ENCODE measurements around the gene CNTNAP2. TPM values are rescaled to one million over a fixed set of nuclear protein-coding genes. Genes with fewer than 3 reads are reported as not detected.

CNTNAP2 gene
- total RNA-seq, 1 experiment from 2014 or later: 60.0 TPM

DNA sequence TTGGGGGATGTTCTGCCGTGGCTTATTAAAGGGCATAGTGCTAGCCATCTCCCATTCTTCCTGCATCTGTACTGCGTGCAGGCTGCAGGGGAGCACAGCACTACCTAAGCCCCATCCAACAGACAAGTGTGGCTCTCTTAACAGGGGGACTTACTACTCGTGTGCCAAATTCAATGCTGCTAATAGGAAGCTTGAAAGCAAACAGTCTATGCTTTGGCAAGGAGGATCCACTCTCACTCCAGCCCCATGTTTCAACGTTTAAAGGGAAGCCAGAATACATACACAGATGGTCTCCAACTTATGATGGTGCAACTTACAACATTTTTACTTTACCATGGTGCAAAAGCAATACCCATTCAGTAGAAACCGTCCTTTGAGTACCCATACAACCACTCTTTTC, 2245.9 kb downstream of the CNTNAP2 start:
- no peak overlapping the region for H3K27ac ChIP-seq (ENCODE audit: low read depth, low read length, poor library complexity, severe bottlenecking)
- no TSS peak for BruUV-seq (replicated peaks)
- no peaks in the 10 kb centered on the region for H3K4me1 ChIP-seq (ENCODE audit: insufficient read depth, low read length, poor library complexity, severe bottlenecking)
- no peaks in the 10 kb centered on the region for H3K27me3 ChIP-seq (replicated peaks; ENCODE audit: insufficient read depth, low read depth, low read length, poor library complexity)
- DNase-seq (ENCODE audit: low spot score): no peak
- no peak for TF ChIP-seq CTCF (conservative IDR thresholded peaks at IDR 0.05; ENCODE audit: low read depth, low read length)
- TF ChIP-seq EZH2 (IDR thresholded peaks at IDR 0.05; ENCODE audit: borderline replicate concordance, low read depth, low read length, poor library complexity, severe bottlenecking): no peak
- POLR2A ChIA-PET (ENCODE audit: low non-redundant PET): no interaction called here
- CTCF ChIA-PET: no interaction called here
- no peak overlapping the region for H3K4me3 ChIP-seq (ENCODE audit: low read depth, low read length, poor library complexity, severe bottlenecking)
- no peaks in the 10 kb centered on the region for H3K36me3 ChIP-seq (ENCODE audit: insufficient read depth, low read length, poor library complexity, severe bottlenecking)
- no peaks in the 10 kb centered on the region for H3K9me3 ChIP-seq (ENCODE audit: low read depth, low read length, poor library complexity, severe bottlenecking)
- intact Hi-C loops (cut with micrococcal nuclease; ENCODE audit: unreplicated experiment): no loop called here

- Histone ChIP-seq H3K4me3 (ENCODE audit: low read depth, low read length, poor library complexity, severe bottlenecking) (no peak overlapping the region), H3K27me3 (replicated peaks; ENCODE audit: insufficient read depth, low read depth, low read length, poor library complexity) (no peaks in the 10 kb centered on the region), H3K9me3 (ENCODE audit: low read depth, low read length, poor library complexity, severe bottlenecking) (no peaks in the 10 kb centered on the region), H3K4me1 (ENCODE audit: insufficient read depth, low read length, poor library complexity, severe bottlenecking) (no peaks in the 10 kb centered on the region), H3K27ac (ENCODE audit: low read depth, low read length, poor library complexity, severe bottlenecking) (no peak overlapping the region), H3K36me3 (ENCODE audit: insufficient read depth, low read length, poor library complexity, severe bottlenecking) (no peaks in the 10 kb centered on the region)
- BruUV-seq (replicated peaks): no TSS peak
- no peak for TF ChIP-seq CTCF (conservative IDR thresholded peaks at IDR 0.05; ENCODE audit: low read depth, low read length)
- TF ChIP-seq EZH2 (IDR thresholded peaks at IDR 0.05; ENCODE audit: borderline replicate concordance, low read depth, low read length, poor library complexity, severe bottlenecking): no peak
- intact Hi-C loops (cut with micrococcal nuclease; ENCODE audit: unreplicated experiment): no loop called here
- peak; percentile 42 for DNase-seq (ENCODE audit: low spot score)
- POLR2A ChIA-PET (ENCODE audit: low non-redundant PET): no interaction called here
- CTCF ChIA-PET: no interaction called here
Measured at GRCh38 chr7:148367731-148368475, 2251.3 kb downstream of the CNTNAP2 start.

- Histone ChIP-seq H3K27ac (ENCODE audit: low read depth, low read length, poor library complexity, severe bottlenecking) (no peak overlapping the region), H3K4me1 (ENCODE audit: insufficient read depth, low read length, poor library complexity, severe bottlenecking) (no peaks in the 10 kb centered on the region), H3K36me3 (ENCODE audit: insufficient read depth, low read length, poor library complexity, severe bottlenecking) (no peaks in the 10 kb centered on the region), H3K4me3 (ENCODE audit: low read depth, low read length, poor library complexity, severe bottlenecking) (no peak overlapping the region), H3K9me3 (ENCODE audit: low read depth, low read length, poor library complexity, severe bottlenecking) (no peaks in the 10 kb centered on the region), H3K27me3 (replicated peaks; ENCODE audit: insufficient read depth, low read depth, low read length, poor library complexity) (no peaks in the 10 kb centered on the region)
- no peak for DNase-seq (ENCODE audit: low spot score)
- POLR2A ChIA-PET (ENCODE audit: low non-redundant PET): no interaction called here
- CTCF ChIA-PET: no interaction called here
- intact Hi-C loops (cut with micrococcal nuclease; ENCODE audit: unreplicated experiment): no loop called here
- BruUV-seq (replicated peaks): no TSS peak
- no peak for TF ChIP-seq CTCF (conservative IDR thresholded peaks at IDR 0.05; ENCODE audit: low read depth, low read length)
- TF ChIP-seq EZH2 (IDR thresholded peaks at IDR 0.05; ENCODE audit: borderline replicate concordance, low read depth, low read length, poor library complexity, severe bottlenecking): no peak
Measured at GRCh38 chr7:148368562-148368961, 2252.0 kb downstream of the CNTNAP2 start.
